DMS79 treated with DMSO at 0.1 percent for 48 hours (cell line): ENCODE data around the gene PSMB3.
A peak's percentile ranks its signal among the peaks of the same experiment; 100 is the strongest.

Source experiments
- DNase-seq: peaks from one replicate; lab custom pipeline; 2025; lab: John Stamatoyannopoulos, UW

PSMB3 gene

DNA sequence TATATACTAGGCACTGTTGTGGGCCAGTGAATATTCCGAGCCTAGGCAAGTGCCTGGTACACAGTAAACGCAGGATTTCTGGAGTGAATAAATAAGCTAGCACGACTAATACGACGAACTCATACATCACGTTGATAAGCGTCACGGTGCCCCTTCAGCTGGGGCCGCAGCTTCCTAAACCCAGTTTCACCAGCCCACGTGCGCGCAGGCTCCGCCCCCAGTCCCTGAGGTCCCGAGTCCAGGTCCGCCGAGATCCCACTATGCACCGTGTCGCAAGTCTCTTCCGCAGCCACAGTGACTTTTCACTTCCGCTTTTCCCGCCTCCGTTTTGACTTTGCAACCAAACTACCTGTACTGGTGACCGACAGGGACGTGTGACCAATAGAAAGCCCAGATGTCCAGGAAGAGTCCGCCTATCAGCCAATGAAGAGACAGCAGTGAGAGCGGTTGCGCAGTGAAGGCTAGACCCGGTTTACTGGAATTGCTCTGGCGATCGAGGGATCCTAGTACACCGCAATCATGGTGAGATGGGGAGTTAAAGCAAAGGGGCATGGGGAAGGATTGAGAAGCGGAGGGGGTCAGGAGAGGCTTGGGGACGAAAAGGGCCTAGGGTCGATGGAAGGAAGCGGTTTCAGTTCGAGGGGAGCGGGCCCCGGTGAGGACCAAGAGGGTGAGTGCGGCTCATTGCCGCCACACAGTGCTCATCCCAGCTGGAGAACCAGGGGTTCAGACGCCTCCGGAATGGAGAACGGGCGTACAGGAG, at the start of gene PSMB3:
Gene PSMB3, plus strand, starts transcription at position 434 of the 763 bp plus-strand sequence. Its CDS starts 86 bp downstream, at position 520.
- DNase-seq: peak; percentile 100

GRCh38 chr17:38702916-38703741, 49.4 kb upstream of the PSMB3 start:
- no peak for DNase-seq

DNA sequence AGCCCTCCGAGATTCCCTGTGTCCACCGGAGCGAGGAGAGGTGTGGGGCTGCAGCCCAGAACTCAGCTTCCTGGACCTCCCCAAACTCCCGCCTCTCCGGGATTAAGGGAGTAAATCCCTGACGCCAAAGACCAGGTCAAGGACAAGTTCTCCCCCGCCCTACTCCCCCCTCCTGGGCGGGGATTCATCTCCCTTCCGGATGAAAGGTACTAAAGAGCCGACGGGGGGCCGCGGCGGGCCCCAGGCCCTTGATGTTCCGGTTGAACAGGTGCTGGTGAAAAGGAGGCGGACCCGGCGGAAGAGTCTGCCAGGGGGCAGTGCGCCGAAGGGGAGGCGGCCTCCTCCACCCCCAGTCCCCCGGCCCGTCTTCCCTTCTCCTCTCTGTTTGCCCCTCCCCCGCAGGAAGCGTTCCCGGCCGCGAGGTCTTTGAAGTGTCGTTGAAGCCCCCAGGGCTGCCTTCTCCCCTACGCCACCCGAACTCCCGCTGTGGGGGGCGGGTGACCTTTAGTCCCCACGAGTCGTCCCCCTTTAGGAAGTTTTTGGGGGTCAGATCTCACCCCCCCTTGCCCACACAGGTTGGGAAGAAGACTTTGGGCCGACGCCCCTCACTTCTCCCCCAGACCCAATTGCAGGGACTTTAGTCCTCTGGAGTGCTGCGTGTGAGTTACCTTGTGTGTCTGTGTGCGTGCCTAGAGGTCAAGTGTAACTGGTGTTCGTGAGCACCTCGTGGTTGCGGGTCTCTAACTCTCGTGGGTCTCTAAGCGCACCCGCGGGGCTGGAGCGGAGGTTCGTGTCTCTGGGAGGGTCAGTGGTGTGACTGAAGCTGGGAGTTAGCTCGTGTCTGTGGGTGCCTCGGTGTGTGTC, 48.6 kb upstream of the PSMB3 start:
- peak; percentile 85 for DNase-seq

- DNase-seq: peak; percentile 76
Observed at GRCh38 chr17:38704606-38705522, 47.7 kb upstream of the PSMB3 start, which contains the start of gene MLLT6. MLLT6 (plus strand) TSS chr17:38705273; CDS start chr17:38705633, 360 bp downstream.

DNA sequence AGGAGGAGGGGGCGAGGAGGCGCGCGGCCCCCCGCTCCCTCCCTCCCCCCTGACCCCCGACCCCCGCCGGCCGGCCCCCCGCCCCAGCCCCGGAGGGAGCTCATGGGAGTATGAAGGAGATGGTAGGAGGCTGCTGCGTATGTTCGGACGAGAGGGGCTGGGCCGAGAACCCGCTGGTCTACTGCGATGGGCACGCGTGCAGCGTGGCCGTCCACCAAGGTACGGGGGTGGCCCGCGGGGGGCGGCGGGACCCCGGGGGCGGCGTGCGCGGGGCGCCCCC, 47.1 kb upstream of the PSMB3 start:
- no peak for DNase-seq

DNA sequence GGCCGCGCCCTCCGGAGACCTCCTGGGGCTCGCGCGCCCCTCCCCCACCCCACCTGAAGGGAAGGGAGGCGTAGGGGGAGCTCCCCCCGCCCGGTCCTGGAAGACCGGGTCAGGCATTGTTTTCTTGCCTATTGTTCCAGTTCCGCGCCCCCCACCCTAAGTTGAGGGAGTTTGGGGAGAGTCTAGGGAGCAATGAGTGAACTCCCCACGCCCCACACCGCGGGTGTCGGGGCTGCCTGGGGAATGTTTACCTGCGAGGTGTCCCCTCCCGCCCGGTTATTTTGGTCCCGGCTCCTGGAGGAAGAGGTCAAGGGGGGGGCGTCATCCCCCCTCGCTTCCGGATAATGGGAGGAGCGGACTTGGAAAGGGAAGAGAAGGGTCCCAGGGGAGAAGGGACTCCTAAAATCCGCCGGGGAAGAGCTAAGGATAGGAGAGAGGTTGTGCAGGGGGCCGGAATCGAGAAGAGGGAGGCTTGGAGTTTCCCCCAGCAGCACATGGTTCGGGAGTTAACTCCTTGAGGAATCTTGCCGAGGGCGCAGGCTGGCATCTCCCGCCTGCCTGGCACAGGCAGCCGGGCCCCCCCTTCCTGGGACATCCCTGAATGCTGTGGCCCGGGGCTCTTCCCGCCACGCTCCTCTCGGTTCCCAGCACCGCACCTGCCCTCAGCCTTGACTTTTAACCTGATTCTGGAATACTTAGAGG, 46.6 kb upstream of the PSMB3 start:
- peak; percentile 18 for DNase-seq

GRCh38 chr17:38706505-38707216, 45.9 kb upstream of the PSMB3 start:
- no peak for DNase-seq

GRCh38 chr17:38707678-38708351, 44.7 kb upstream of the PSMB3 start:
- DNase-seq: no peak

DNA sequence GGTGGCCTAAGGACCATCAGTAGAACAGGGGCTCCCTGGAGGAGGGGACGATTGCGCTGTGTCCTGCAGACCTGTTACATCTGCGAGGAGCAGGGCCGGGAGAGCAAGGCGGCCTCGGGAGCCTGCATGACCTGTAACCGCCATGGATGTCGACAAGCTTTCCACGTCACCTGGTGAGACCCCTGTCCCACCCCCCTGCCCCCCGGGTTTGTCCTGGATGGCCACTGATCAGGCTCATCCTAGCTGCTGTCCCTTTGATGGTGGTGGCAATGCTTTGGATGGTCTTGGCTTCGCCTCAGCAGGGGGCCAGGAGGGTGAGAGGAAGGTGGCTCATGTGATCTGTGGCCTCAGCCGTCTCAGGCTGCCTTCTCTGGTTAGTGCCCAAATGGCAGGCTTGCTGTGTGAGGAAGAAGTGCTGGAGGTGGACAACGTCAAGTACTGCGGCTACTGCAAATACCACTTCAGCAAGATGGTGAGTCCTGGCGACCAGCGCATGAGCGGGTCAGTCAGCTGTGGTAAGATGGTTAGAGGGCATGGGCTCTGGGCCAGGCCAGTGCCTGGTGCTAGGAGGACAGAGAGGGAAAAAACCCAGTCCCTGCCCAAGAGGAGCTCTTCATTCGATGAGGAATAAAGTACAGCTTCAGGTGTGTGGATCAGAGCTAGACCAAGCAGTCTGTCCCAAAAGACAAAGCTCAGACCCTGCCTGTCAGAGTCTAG, 43.3 kb upstream of the PSMB3 start:
- no peak for DNase-seq

GRCh38 chr17:38709864-38710603, 42.5 kb upstream of the PSMB3 start:
- no peak for DNase-seq

- no peak for DNase-seq
Observed at GRCh38 chr17:38710604-38710962, 42.0 kb upstream of the PSMB3 start.

DNA sequence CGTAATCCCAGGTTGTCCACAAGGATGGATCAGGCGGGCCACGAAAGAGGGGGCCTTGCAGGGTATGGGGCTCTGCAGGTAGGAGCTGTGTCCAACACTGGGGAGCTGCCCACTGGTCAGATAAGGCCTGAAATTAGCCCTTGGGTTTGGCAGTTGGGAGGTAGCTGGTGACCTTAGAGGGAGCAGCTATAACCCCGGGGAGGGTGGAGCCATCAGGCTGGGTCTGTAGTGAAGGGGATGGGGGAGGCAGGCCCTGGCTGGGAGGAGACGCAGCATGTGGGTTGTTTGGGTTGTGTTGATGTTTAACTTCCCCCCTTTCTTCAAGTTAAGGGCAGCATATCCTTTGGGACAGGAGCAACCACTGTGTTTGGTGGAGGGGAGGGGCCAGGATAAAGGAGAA, 41.6 kb upstream of the PSMB3 start:
- DNase-seq: no peak

- no peak for DNase-seq
Observed at GRCh38 chr17:38711792-38712571, 40.6 kb upstream of the PSMB3 start.

DNA sequence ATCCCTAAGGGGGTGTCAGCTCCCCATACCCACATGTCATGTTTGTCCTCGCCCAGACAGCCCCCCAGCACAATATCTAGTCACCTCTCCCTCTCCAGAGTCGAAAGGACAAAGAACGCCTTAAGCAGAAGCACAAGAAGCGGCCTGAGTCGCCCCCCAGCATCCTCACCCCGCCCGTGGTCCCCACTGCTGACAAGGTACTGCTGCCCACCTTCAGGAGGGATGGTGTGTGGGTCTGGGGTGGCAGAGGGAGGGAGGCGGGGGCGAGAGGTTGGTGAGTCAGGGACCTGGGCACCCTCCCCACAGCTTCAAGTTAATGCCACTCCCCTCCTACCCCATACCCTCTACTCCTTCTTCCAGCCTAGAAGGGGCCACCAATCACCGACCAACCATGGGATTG, 39.9 kb upstream of the PSMB3 start:
- DNase-seq: no peak

GRCh38 chr17:38713456-38714075, 39.0 kb upstream of the PSMB3 start:
- DNase-seq: no peak

DNA sequence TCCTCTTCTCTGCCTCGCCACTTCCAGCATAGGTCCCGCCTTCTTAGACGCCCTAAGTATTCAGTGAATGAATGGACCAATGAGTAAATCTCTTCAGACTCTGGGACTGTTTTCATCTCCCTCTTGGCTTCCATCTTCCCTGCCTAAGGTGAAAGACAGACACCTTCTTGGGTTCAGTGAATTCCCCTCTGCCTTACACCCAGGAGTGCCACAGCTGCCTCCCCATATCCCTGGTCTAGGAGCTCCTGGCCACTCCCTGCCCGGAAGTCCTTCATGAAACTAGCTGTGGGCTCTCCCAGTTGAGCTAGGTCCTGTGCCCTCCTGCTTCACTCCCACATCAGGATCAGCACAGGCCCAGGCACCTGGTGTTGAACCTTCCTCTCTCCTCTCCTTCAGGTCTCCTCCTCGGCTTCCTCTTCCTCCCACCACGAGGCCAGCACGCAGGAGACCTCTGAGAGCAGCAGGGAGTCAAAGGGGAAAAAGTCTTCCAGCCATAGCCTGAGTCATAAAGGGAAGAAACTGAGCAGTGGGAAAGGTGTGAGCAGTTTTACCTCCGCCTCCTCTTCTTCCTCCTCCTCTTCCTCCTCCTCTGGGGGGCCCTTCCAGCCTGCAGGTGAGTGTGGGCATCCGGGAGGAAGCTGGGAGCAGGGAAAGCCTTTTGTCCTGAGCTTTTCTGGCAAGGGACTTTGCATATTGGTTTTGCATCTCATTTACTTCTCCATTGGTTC, 37.2 kb upstream of the PSMB3 start:
- no peak for DNase-seq
